GM19025 (cell line): ENCODE data around the gene SPATA9.
A peak's percentile ranks its signal among the peaks of the same experiment; 100 is the strongest.
"Not testable (repeated sequence)": the region's sequence is repeated elsewhere in the genome, so short reads cannot be mapped to it uniquely, and the experiment has no call there.

Experiments used
- ATAC-seq: cut with Tn5 transposase; IDR thresholded peaks from one replicate; pipeline ENCODE4 v1.9.1; 2021; ENCODE audit warnings: mild to moderate bottlenecking, low read depth, moderate library complexity; ENCODE audit not compliant: unreplicated experiment

The SPATA9 gene

DNA sequence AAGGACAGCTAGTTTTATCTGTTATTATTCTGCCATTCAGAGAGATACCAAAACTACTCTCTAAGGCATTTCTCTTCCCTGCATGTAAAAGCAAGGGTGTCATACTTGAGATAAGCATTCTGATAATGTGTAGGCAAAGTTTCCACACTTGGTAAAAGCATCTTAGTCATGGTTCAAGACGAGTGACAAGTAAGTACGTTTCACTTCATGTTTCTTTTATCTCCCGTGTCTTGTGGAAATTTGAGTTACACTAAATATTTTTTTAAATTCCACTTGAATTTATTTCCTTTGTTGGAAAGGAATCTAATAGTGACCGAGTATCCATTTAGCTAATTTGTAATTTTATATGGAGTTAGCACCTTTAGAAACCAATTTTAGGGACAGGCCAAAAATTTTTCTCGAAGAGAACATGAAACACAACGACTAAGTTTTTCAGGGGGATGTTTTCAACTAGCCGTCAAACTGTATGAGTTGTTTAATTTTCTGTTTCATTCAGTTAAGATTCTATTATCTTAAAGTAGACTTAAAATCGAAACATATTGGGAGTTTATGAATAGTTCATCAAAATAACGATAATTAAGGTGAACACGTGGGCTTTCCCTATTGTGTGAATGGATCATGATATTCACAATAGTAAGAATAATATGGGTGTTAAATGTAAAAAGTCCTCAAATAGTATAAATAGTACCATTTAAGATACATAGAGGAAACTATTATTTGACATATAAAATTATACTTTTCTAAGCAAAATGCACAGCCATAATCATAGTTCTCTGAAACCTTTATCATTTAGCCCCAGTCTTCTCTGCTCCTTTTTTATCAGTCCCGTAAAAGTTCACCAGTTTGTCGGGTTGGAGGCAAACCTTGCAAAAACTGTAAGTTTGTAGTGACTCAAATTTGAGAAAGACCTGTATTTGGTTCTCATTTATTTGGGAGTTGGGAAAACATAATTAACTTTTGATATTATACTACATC, 34.6 kb downstream of the SPATA9 start:
- no peak for ATAC-seq

DNA sequence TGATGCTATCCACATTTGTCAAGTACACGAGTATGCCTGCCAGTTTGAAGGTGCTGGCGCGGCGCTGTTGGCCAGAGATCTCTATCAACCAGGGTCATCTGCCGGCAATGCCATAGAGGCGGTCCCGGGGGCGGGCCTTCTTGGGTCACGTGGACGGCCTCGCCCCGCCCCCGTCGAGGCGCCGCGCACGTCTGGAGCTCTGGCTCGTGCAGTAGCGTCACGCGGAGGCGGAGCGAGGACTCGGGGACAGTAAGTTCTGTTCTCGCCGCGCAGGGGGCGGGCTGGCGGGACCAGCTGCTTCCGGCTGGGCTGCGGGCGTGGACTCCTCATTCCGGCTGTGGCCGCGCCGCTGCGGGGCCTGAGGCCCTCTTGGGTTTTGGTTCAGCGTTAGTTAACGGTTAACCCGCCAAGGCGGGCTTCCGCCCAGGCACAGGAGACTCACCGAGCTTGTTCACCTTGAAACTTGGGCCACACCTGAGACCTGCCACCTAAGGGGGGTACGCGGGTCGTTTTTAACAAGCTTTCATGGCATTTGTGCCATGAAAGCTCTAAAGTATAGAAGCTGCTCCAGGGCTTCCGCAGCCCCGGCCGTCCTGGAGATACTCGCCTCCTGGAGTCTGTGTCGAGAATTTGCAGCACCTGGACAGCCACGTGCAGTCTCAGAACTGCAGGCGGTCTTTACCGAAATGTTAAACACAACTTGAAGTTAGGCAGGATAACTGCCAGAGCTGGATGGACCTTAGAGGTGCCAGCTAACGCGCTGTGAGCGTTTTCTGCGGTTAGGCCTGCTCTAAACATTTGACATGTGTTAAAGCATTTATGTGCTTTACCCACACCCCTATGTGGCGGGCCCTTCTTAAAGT, 36.0 kb downstream of the SPATA9 start, which contains the start of gene RFESD:
RFESD (plus strand) TSS at position 209 of the 863 bp plus-strand sequence. CDS start 5,495 bp downstream, outside the sequence.
- peak; percentile 98 for ATAC-seq

DNA sequence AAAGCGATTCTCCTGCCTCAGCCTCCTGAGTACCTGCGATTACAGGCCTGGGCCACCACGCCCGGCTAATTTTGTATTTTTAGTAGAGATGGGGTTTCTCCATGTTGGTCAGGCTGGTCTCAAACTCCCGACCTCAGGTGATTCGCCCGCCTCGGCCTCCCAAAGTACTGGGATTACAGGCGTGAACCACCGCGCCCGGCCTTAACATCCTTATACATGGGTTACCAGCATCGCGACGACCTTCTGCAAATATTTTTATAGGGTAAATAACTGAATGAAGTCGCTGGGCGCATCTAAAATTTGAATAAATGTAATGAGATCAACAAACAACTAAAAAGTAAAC, 36.6 kb downstream of the SPATA9 start:
- ATAC-seq = not testable (repeated sequence)

DNA sequence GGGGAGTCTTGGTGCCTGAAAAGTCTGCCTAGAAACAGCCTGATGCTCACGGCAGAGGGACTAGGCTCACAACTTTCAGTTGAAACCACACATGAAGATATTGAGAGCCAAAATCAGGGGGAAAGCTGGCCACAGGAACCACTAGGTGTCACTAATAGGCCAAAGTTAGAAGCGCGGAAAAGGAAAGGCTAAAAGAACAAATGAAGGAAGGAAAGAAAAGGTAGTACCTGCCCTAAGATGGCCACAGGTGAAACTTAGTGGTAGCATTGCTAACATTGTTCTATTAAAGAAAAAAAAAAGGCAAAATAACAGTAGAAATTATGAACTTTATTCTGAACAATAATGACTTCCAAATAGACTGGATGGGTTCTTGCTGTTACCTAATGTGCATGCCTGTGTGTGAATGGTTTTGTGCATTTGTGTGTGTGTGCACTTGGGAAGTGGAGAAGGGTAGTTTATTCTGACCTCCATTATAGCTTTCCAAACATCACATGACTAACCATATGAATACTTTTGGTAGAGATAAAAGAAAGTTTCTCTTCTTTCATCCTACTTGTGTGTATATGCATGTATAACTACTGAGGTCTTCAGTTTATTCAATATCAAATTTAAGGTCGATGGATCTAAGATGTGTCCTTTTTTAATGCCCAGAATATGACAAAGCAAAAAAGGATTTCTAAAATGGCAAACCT, 38.3 kb downstream of the SPATA9 start:
- ATAC-seq = no peak

DNA sequence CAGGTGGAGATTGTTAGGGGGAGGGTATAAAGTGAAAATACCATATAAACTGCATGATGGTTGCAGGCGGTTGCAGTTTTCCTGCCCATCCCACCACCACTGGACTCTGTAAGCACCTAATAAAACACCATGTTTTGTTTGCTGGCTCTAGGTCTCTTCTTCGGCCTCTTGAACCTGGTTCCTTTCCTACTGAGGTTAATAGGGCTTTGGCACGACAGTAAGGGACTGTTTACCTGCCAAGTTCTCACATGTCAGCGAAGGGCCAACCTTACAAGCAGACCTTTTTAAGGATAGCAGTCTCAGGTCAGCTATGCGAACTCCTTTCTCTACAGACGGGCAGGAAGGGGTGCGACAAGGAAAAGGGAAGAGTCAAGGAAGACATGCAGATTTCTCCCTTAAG, 39.6 kb downstream of the SPATA9 start:
- no peak for ATAC-seq

DNA sequence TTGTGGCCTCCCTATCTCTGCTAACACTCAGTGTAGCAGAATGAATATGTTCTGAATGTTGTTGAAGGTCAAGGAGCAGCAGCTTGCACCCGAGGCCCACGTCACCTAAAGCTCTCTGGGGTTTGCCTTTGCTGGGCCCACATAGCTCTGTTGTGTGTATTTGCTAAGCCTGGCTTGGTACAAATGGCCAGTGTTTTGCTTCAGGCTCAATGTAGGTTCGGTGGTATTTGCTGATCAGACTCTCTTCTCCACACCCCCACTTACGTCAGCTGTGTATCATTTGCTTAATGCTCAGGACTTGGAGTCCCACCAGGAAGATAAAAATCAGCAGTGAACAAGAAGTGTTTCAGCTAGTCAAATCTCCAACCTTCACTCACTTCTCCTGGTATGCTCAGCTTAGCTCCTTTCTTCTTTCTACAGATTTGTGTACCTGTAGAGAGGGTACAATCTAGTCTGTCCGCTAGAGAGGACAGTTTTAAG, 41.0 kb downstream of the SPATA9 start:
- ATAC-seq = no peak

DNA sequence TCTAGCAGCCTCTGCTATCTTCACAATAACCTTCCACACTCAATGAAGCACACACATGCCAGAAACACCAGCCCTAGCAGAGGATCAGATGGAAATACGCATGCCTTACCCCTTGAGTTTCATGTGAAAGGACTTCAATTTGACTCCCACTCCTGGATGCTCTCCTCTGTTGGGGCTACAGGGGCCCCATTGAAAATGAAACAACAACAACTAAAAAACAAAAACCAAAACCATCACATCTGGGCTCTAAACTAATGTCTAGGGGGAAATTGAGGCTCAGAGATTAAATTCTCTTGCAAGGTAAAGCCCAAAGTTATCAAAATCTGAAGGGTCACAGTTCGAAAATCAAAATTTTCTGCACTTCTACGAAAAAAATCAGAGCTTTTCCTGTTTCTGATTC, 44.2 kb downstream of the SPATA9 start:
- ATAC-seq = no peak

DNA sequence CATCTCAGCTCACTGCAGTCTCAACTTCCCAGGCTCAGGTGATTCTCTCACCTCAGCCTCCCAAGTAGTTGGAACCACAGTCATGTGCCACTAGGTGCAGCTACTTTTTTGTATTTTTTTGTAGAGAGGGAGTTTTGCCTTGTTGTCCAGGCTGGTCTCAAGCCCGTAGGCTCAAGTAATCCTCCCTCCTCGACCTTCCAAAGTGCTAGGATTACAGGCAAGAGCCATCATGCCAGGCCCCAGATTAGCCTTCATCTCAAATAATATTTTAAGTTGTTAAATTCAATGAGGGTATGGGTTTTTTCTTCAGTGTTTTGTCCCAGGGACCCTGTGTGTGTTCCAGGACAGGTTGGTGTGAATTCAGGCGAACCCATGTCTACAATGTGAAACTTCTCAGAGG, 48.7 kb downstream of the SPATA9 start:
- no peak for ATAC-seq

DNA sequence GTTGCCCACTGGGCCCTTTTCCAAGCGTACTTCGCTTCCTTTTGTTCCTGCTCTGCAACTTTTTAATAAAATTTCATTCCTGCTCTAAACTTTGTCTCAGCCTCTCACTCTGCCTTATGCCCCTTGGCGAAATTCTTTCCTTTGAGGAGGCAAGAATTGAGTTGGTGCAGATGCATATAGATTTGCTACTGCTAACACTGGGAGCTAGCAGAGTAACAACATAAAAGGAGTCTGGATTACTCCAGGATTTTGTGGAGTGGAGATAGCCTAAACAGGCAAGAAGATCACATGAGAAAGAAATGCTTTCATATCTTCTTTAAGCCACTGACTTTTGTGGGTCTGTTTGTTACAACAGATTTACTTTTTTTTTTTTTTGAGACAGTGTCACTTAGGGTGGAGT, 49.1 kb downstream of the SPATA9 start:
- ATAC-seq = no peak

DNA sequence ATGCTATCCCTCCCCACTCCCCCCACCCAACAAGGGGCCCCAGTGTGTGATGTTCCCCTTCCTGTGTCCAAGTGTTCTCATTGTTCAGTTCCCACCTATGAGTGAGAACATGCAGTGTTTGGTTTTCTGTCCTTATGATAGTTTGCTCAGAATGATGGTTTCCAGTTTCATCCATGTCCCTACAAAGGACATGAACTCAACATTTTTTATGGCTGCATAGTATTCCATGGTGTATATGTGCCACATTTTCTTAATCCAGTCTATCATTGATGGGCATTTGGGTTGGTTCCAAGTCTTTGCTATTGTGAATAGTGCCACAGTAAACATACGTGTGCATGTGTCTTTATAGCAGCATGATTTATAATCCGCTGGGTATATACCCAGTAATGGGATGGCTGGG, 49.8 kb downstream of the SPATA9 start:
- not testable (repeated sequence) for ATAC-seq

DNA sequence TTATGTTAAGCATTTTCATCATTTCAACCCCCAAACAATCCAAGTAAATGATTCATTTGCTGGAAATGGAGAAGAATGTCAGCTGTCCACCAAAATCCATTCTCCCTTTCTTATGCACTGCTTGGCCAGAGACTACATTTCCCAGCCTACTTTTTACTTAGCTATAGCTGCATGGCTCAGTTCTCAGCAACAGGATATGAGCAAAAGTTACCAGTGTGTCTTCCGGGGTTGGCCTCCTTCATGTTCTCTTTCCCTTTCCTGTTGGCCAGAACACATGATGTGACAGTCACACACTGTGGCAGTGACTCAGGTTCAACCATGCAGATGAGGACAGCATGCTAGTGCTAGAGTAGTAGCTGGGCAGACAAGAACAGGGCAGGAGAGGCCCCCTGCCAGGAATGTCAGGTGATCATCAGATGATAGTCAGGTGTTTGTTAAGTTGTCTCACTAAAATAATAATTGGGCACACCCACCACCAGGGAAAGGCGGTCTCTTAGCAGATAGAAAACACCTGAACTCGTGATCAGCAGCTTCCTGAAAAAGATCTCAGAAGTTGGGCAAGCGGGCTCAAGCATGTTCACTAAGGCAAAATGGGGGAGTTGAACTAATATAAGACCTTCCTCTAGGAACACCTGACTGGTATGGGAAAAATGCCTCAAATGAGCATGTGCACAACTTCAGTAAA, 50.7 kb downstream of the SPATA9 start:
- peak; percentile 72 for ATAC-seq

DNA sequence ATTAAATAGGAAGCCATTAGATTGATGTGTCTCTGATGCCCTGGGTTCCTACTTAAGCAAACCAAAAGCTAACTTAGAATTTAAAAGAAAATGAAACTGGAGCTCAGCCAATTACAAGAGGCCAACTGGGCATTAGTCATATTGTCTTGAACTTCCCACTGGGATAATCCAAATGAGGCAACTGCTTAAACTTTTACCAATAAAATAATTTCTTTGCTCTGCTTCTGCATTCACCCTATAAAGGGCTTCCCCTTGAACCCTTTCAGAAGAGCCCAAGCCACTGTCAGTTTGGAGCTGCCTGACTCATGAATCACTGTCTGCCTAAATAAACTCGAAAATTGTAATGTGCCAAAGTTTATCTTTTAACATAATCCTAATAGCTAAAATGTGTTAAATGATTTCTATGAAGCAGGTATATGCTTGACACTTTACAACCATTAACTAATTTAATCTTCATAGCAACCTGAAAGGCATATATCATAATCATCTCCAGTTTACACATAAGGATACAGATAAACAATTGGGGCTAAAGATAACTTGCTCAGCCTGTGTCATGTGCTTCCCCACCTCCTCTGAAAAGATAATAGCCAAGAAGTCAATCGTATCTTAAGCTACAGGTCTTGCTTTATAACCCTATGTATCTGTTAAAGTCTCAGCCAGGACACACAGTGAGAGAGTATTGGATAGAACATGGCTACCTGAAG, 51.4 kb downstream of the SPATA9 start:
- ATAC-seq = no peak

DNA sequence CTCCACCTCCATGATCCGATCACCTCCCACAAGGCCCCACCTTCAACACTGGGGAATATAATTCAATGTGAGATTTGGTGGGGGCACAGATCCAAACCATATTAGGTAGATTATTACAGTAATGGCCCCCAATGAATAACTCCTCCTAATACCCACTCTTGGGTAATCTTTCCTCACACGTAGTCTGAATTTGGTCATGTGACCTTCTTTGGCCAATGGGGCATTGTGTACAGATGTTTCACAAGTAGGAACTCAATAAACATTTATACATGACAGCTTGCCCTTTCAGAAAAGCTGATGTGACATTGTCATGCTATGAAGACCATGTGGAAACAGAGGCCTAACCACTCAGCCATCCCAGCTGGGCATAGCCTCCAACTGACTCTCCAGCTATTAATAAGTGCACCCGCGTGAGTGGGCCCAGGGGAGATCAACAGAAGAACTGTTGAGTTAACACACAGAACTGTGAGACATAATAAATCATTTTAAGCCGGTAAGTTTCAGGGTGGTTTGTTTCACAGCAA, 52.3 kb downstream of the SPATA9 start:
- ATAC-seq = no peak

DNA sequence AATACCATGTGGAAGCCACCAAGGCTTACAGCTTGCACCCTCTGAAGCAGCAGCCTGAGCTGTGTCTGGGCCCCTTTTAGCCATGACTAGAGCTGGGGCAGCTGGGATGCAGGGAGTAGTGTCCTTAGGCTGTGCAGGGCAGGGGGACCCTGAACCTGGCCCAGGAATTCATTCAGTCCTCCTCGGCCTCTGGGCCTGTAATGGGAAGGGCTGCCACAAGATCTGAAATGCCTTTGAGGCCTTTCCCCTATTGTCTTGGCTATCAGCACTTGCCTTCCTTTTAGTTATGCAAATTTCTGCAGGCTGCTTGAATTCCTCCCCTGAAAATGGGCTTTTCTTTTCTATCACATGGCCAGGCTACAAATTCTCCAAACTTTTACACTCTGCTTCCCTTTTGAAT, 53.9 kb downstream of the SPATA9 start:
- ATAC-seq = no peak

DNA sequence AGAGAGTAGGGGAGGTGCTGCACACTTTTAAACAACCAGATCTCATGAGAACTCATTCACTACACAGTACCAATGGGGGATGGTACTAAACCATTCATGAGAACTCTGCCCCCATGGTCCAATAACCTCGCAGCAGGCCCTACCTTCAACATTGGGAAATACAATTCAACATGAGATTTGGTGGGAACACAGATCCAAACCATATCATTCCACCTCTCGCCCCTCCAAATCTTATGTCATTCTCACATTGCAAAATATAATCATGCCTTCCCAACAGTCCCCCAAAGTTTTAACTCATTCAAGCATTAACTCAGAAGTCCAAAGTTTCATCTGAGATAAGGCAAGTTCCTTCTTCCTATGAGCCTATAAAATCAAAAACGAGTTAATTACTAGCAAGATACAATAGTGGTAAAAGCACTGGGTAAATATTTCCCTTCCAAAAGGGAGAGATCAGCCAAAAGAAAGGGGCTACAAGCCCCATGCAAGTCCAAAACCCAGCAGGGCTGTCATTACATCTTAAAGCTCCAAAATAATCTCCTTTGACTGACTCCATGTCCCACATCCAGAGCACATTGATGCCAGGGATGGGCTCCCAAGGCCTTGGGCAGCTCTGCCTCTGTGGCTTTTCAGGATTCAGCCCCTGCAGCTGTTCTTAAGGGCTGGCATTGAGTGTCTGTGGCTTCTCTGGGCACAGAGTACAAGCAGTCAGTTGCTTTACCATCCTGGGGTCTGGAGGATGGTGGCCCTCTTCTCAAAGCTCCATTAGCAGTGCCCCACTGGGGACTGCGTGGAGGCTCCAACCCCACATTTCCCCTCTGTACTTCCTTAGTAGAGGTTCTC, 54.6 kb downstream of the SPATA9 start:
- no peak for ATAC-seq

DNA sequence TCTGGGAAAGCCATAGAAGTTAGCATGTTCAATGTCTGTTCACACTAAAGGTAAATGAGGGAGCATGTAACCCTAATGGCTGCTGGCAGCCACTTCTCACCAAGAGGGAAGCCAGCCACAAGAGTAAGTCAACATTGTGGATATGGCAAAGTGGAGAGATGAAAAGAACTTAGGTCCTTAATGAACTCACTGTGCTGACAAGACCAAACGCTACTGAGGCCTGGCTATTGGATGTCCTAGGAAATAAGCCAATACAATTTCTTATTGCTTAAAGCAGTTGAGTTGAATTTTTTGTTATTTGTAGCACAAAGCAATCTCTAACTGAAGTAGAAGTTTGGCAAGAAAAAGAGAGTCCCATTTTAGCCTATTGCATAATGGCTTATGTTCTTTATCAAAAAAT, 56.1 kb downstream of the SPATA9 start:
- ATAC-seq = no peak

DNA sequence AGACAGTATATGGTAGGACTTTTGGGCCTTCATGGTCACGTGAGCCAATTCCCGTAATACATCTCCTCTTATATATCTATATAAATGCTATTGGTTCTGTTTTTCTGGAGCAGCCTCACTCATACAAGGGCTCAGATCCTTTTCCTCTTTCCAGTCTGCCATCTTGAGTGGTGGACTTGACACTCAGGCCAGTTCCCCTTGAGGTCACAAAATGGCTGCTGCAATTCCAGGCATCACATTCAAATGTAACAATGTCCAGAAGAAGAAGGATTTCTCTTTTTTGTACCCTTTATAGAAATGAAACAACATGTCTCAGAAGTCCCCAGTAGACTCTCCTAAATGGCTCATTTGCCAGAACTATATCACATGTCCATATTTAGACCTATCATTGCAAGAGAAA, 58.4 kb downstream of the SPATA9 start:
- no peak for ATAC-seq

DNA sequence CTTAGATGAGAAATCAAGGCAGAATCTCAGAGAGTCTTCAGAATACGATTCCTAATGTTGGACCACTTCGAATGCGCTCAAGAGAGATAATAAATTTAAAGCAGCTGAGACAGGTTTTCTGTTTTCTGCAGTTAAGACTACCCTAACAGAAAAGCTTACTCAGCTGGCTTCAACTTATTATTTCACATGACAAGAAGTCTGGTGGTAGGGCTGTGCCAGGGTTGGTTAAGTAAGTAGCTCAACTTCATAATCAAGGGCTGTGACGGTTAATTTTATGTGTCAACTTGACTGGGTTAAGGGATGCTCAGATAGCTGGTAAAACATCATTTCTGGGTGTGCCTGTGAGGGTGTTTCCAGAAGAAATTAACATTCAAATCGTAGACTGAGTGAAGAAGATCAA, 59.1 kb downstream of the SPATA9 start:
- ATAC-seq = no peak
